NCI-H2196 treated with DMSO at 0.1 percent for 48 hours (cell line): ENCODE results near the gene NEK5.
"Not testable (repeated sequence)": the region's sequence is repeated elsewhere in the genome, so short reads cannot be mapped to it uniquely, and the experiment has no call there.

ENCODE experiments used
- DNase-seq: peaks from one replicate; lab custom pipeline; 2025; ENCODE audit not compliant: unreplicated experiment; lab: John Stamatoyannopoulos, UW

Gene NEK5

DNA sequence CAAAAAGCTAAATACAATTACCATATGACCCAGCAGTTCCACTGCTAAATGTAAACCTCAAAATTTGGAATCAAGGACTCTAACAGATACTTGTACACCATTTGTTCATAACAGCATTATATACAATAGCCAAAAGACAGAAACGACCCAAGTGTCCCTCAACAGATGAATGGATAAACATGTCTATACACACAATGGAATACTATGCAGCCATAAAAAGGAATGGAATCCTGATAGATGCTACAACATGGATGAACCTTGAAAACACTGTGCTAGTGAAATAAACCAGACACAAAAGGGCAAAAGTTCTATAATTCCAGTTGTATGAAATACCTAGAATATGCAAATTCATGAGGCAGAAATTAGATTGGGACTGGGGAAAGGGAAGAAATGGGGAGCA lies 18.4 kb upstream of the NEK5 start:
- no peak for DNase-seq

DNA sequence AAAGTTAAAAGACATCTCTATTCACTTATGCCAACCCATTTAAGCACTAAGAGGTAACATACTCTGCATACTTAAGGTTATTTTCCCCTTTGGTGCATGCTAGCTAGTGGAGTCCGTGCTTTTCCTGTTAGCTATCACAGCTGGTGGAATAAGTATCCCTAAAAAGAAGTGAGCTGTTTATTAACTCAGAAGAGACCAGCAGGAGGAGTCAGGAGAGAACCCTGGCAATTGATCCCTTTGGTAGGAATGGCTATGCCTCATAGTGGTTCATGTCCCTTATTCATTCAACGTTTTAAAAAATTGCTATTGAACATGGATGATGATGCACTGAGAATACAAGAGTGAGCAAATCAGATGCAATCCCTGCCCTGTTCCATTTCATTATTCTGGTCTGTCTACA lies 12.4 kb upstream of the NEK5 start:
- no peak for DNase-seq

DNA sequence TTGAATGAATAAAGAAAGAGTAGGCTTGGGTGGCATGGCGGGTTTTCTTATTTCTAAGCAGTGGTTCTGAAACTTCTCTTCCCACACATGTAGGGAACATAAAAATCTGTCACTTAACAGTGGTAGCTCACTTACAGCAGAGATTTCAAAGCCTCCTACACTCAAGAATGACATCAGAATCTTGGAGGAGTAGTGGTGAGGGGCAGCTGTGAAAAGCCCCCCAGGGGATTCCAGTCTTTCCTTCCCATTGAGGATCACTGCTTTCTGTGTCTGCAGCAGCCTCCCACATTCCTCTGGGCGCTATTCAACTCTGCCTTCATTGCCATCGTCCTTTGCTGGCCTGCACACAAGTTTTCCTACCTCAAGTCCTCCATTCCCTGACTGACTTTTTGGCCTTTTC lies 8.6 kb upstream of the NEK5 start:
- no peak for DNase-seq

DNA sequence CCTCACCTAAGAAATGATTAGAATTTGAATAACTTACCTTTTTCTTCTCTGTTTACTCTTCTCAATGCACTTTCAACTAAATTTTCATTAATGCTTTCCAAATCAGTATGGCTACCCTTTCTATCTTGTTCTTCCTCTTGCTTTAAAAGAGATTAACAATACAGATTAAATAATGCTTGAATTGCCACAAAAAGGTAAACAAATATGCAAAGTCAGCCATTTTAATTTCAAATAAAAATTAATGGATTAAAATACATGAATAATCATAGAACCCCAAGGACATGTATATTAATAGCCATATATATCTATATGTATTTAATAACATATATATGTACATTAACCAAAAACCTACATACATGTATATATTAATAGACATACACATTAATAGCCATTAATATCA lies 7.9 kb upstream of the NEK5 start:
- no peak for DNase-seq

DNA sequence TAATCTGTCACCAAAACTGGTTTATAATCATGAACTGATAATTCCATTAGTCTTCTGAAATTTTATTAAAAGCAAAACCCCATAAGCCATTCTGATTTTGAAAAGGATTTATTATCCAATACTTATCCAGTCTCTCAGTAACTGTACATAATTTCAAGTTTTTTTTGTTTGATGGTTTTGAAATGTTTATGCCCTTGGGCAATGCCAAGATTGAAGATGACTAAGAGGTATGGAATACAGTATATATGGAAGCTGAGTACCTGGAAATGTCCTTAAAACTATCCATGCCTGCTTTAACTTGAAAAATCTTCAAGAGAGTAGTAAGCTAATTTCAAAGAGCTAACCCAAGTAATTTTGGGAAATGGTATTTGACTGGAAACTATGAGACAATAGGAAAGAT lies 1.8 kb upstream of the NEK5 start:
- DNase-seq, result no peak

DNA sequence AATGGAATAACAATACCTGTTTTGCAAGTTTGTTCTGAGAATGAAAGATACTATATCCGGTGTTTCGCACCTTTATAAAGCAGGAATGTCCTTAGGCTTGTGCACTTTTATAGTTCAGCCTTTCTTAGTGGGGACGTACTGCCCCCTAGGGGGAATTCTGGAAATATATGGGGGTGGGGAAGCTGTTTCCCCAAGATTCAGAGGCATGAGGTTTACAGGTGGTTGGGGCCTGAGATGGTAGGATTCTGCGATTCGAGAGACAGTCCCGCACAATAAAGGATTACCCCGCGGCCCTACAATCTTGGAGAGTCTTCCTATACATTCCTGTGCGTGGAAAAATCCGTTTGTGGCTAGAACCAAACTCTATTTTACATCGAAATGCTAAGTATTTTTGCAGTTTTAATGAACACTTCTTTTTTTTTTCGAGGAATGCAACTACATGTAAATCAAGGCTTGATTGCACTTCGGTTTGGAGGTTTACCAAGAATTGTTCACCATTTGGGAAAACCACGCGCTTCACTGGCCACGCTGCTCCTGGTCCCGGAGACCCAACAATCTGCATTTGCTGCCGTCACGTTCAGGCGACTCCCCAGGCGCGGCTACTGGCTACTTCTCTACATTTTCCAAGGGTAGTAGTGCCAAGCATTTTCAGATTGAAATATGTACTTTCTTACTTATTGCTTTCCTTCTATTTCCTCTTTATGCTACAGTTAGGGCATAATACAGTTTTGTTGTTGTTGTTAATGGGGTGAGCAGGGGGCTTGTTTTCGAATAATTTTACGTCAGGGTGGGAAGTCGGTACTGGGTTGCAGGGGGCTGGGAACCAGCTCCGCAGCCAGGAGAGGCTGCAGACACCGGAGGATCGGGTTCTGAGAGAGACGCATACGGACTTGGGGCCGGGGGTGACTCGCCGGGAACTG lies 830 bp downstream of the NEK5 start:
- DNase-seq, result peak; percentile 27

DNA sequence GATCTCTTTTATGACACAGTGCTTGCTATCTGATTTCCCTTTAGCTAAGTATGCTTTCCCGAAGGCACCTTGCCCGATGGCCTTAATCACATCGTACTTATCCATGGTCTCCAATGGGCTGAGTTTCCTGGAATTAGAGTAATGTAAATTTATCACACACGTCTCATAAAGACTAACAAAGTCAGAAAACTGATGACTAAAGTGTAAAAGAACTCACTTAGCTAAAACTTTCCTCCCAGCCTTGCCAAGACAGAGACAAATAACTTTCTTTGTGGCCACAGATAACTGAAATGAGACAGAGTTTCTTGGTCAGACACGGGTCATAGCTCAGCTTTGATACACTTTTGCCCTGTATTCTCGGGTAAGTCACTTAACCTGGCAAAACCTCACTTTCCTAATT lies 1.5 kb downstream of the NEK5 start:
- no peak for DNase-seq

DNA sequence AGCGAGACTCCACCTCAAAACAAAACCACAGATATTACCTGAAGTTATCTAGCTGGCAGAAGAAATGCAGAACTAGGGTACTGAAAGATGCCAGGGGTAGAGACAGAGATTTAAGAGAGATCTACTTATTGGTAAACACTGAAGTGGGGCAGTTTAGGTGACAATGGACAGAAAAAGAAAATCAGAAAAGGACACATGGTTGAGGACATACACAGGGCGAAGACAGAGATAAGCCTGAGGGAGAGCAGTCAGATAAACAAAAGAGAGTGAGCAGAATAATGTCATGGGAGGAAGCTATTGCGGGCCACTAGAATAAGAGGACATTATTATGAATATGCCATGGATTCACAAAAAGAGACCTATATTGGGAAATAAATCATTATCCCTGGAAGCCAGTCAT lies 3.3 kb downstream of the NEK5 start:
- no peak for DNase-seq

DNA sequence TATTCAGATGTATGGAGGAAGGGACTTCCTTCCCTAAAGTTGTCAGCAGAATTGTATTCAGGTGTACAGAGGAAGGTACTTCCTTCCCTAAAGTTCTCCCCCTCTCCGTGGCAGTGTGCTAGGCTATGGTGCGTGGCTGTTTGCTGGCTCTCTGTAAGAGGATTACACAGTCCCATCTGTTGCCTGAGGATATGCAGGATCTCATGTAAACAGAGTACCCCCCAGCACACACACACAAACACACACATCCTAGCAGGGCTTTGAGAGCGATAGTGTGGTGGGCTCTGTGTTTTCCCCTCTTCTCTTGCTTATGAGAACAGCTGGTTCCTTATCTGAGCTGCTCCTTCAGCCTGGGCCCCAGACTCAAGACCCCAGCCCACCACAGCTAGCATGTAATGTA lies 10.3 kb downstream of the NEK5 start:
- DNase-seq, result no peak

DNA sequence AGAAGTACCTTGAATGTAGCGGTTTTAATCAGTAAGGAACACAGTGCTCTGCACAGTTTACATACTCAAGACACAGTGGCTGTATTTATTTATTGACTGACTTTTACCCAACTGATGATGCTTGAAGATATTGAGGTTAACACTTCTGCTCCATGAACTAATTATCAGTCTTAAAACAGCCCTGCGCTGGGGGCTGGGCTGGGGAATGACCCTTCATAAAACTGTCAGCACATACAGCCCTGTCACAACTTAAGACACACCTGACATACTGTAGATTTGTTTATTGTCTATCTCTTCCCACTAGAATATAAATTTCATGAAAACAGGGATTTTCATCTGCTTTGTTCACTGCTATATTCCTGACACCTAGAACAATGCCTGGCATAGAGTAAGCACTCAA lies 10.8 kb downstream of the NEK5 start:
- DNase-seq, result no peak

DNA sequence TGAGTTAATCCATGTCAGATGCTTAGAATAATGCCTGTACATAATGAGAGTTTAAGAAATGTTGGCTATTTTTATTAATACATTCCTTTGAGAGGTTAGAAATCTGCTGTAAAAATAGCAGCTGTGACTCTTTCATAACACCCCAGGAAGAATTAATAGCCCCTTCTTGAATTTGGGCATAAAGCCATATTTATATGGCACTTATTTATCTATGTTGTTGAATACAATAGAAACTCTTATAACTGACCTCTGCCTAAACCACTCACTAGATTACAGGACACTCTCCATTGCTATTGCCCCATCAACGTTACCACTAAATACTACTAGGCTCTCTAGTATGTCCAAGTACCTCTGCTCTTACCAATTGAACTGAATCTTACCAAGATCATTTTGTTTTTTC lies 16.3 kb downstream of the NEK5 start:
- DNase-seq, result no peak

DNA sequence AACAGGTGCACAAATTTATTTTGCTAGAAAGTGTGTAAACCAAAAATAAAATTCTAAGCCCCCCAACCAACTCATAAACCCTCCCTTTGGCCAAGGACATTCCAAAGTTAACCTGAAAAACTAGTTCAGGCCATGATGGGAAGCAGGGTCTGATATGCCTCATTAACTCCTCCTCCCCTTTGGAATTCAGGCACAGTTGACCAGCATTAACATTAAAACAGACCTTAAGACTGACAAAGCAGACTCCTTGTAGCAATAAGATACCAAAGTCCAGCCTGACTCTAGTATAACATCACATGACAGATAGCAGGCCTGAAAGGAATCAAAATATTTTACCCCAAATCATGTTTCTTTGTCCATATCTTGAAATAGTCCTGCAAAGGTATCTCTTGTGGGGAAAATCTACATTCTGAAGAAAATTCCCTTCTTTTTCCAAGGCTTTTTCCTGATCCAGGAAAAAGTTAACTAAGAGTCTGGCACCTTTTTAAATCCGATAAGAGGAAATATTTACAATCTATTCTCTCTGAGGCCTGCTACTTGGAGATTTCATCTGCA lies 19.7 kb downstream of the NEK5 start:
- DNase-seq, result no peak

DNA sequence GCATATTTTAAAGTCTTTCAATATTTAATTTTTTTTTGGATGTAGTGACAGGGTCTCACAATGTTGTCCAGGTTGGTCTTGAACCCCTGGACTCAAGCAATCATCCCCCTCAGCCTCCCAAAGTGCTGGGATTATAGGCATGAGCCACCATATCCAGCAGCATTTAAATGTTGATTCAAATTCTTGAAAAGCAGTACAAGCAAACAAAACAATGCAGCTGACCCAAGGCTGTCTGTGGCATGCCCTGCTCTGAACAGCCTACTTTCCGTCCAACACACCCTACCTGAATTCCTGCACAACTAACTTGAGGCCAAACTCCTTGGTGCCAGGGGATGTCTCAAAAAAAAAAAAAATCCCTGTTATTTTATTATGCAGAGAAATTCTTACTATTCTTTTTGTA lies 23.0 kb downstream of the NEK5 start:
- DNase-seq, result no peak

DNA sequence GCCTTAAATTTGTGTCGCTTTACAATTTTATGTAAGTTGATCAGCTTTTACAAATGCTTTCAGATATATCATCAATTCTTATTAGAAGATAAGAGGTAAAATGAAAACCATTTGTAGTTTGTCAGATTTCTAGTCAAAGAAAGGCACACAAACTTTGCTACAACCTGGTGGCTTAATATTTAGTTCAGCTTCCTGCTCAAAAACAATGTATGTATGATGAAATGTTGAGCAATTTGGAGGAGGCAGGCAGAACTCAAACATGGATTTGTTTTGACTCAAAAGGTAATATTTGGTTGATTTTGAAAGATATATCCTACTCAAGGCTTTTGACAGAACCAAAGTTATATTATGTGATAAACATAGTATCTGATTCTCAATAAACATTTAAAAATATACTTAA lies 24.2 kb downstream of the NEK5 start:
- DNase-seq, result no peak

DNA sequence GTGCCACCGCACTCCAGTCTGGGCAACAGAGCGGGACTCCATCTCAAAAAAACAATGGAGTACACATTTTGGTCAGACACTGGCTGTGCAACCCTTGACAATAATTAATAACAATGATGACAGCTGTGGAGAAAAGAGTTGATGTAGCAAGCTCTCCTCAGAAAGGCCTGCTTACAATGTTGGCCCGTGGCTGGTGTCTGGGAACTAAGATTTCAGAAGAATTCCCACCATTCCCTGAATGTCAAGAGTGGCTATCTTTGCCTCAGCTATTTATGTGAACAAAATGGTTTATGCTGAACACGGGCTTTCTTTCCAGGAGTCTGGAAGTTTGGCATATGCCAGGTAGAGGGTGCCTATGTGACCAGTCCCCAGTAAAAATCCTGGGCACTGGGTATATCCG lies 25.5 kb downstream of the NEK5 start:
- DNase-seq, result no peak

DNA sequence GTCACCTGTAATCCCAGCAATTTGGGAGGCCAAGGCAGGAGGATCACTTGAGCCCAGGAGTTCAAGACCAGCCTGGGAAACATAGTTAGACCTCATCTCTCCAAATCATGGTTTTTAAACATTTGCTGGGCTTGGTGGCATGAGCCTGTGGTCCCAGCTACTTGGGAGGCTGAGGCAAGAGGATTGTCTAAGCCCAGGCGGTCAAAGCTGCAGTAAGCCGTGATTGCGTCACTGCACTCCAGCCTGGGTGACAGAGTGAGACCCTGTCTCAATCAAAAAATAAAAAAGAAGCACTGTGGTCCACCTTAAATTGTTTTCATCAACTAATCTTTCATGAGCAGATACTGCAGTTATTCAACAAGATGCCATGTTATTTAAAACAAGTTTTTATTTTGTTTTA lies 26.4 kb downstream of the NEK5 start:
- not testable (repeated sequence) for DNase-seq

DNA sequence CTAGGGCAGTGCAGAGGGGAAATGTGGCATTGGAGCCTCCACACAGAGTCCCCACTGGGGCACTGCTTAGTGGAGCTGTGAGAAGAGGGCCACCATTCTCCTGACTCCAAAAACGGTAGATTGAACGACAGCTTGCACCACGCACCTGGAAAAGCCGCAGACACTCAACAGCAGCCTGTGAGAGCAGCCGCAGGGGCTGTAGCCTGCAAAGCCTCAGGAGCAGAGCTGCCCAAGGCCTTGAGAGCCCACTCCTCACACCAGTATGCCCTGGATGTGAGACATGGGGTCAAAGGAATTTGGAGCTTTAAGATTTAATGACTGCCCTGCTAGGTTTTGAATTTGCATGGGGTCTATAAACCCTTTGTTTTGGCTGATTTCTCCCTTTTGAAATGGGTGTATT lies 31.7 kb downstream of the NEK5 start:
- no peak for DNase-seq

DNA sequence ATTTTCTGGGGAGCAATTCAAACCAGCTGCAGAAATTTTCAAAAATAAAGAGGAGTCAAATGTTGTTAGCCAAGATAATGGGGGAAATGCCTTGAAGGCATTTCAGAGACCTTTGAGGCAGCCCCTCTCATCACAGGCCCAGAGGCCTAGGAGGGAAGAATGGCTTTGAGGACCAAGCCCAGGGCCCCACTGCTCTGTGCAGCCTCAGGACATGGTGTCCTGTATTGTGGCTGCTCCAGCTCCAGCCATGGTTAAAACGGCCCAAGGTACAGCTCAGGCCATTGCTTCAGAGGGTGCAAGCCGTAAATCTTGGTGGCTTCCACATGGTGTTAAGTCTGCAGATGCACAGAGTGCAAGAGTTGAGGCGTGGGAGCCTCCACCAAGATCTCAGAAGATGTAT lies 32.1 kb downstream of the NEK5 start:
- no peak for DNase-seq

DNA sequence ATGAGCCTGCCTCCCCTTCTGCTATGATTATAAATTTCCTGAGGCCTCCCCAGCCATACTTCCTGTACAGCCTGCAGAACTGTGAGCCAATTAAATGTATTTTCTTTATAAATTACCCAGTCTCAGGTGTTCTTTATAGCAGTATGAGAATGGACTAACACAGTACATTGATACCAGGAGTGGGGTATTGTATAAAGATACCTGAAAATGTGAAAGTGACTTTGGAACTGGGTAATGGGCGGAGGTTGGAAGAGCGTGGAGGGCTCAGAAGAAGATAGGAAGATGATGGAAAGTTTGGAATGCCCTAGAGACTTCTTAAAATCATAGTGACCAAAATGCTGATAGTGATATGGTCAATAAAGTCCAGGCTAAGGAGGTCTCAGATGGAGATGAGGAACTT lies 32.8 kb downstream of the NEK5 start:
- no peak for DNase-seq

DNA sequence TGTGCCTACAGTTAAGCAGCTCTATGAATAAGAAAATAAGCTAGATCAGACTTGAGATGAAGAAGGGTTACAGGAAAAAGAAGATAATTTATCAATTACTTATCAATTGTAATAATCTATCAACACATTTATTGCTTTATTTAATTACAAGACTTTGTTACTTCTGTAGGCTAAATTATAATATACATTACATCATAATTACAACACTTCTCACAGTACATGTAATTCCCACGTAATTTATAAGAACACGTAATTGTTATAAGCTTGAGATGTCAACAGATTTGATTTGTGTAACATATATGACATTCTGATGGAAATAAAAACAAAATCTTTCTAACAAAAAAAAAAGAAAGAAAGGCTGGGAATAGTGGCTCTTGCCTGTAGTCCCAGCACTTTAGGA lies 36.8 kb downstream of the NEK5 start:
- DNase-seq, result no peak

DNA sequence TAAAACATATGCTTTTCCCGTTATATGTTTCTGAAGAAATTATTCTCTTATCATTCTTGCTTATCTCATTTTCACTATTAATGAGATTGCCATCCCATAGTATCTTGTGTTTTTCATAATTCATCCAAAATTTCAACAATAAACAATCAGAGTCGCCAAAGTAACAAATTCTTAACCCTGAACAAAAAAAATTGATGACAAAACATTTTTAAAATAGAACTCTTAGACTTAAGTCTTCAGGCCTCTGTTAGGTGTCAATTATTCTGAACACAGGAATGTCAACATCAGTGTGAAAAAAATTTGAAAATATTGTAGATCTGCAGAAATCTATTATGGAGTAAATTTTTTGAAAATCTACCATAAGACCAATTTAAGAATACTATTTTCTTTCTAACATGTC lies 37.4 kb downstream of the NEK5 start:
- DNase-seq, result no peak

DNA sequence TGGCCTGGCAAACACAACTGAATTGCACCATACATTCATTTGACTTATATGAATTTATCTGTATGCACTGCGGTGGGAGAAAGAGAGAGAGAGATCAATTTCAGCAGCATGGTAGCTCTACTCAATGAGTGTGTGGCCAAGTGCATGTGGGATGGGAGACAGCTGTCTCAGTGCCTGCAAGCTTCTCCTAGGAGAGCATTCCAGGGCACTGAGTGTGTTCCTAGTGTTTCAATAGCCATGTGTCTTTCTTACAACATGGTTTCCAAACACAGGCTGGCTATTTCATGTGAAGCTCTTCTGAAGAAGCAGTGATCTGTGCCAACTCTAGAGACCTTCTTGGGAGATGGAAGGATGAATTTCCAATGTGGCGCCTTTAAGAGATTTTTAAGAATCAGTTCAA lies 43.5 kb downstream of the NEK5 start:
- no peak for DNase-seq

DNA sequence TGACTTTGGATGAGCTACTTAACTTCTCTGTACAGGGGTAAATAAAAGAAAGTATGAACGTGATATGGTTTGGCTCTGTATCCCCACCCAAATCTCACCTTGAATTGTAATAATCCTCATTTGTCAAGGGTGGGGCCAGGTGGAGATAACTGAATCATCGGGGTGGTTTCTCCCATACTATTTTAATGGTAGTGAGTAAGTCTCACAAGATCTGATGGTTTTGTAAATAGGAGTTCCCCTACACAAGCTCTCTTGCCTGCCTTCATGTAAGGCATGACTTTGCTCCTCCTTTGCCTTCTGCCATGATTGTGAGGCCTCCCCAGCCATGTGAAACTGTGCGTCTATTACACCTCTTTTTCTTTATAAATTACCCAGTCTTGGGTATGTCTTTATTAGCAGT lies 43.9 kb downstream of the NEK5 start:
- not testable (repeated sequence) for DNase-seq
